GM21529 (cell line): ENCODE measurements around the gene CYB5R3.
"Not testable (repeated sequence)": the region's sequence is repeated elsewhere in the genome, so short reads cannot be mapped to it uniquely, and the experiment has no call there.

ENCODE experiments used
- ATAC-seq: cut with Tn5 transposase; IDR thresholded peaks from one replicate; pipeline ENCODE4 v1.9.1; 2021; ENCODE audit not compliant: unreplicated experiment

The CYB5R3 gene

GRCh38 chr22:42575996-42576574 is 73.1 kb downstream of the CYB5R3 start:
- ATAC-seq = not testable (repeated sequence)

GRCh38 chr22:42574468-42574867 is 74.7 kb downstream of the CYB5R3 start:
- not testable (repeated sequence) for ATAC-seq

- not testable (repeated sequence) for ATAC-seq
Observed at GRCh38 chr22:42574046-42574445, 75.1 kb downstream of the CYB5R3 start.

- ATAC-seq = not testable (repeated sequence)
Observed at GRCh38 chr22:42571068-42571467, 78.1 kb downstream of the CYB5R3 start.

- not testable (repeated sequence) for ATAC-seq
Observed at GRCh38 chr22:42570580-42570979, 78.6 kb downstream of the CYB5R3 start.

- ATAC-seq = not testable (repeated sequence)
Observed at GRCh38 chr22:42567950-42568349, 81.2 kb downstream of the CYB5R3 start.
